C4-2B (cell line): ENCODE data around the gene CCR9.

ENCODE experiments used
- H3K27ac ChIP-seq: fragments of 450-650 bp; 2 replicates; pipeline ENCODE4 v1.5.1; 2017
- CTCF ChIP-seq: fragments of 450-650 bp; conservative IDR thresholded peaks from 2 replicates; pipeline ENCODE4 v1.5.1; 2017; ENCODE audit warnings: mild to moderate bottlenecking
- ZFX ChIP-seq: fragments of 450-650 bp; IDR thresholded peaks from 2 replicates; pipeline ENCODE4 v1.6.1; 2017

The CCR9 gene

DNA sequence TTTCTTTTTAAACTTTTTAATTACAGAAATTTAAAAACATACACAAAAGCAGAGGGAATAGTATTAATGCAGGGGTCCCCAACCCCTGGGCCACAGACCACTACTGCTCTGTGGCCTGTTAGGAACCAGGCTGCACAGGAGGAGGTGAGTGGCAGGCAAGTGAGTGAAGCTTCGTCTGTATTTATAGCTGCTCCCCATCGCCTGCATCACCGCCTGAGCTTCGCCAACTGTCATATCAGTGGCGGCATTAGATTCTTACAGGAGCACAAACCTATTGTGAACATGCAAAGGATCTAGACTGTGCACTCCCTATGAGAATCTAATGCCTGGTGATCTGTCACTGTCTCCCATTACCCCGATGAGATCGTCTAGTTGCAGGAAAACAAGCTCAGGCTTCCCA is 22.4 kb downstream of the CCR9 start:
- TF ChIP-seq ZFX, result no peak
- TF ChIP-seq CTCF, result no peak

GRCh38 chr3:45909542-45909941 is 23.2 kb downstream of the CCR9 start:
- H3K27ac ChIP-seq, result no peak overlapping the region
- TF ChIP-seq CTCF (no peak), ZFX (no peak)

More for the DNA sequence above, 22.4 kb downstream of the CCR9 start:
- no peak overlapping the region for H3K27ac ChIP-seq

DNA sequence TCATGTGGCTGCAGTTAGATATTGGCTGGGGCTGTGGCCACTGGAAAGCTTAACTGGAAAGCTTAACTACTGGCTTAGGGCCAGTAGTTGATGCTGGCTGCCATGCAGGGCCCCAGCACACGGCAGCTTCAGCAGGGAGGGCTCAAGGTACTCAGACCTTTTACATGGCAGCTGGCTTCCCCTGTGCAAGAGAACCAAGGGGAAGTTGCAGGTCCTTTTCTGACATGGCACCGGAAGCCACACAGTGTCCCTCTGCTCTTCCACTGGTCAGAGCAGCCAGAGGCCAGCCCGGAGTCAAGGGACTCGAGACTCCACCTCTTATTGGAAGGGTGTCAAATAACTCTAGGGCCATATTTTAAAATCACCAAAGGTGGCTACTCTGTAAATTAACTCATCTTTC is 24.5 kb downstream of the CCR9 start:
- H3K27ac ChIP-seq, result no peak overlapping the region
- TF ChIP-seq CTCF (no peak), ZFX (no peak)

- TF ChIP-seq CTCF (no peak), ZFX (no peak)
- no peak overlapping the region for H3K27ac ChIP-seq
These were observed 25.3 kb downstream of the CCR9 start for GRCh38 chr3:45911511-45912226.

DNA sequence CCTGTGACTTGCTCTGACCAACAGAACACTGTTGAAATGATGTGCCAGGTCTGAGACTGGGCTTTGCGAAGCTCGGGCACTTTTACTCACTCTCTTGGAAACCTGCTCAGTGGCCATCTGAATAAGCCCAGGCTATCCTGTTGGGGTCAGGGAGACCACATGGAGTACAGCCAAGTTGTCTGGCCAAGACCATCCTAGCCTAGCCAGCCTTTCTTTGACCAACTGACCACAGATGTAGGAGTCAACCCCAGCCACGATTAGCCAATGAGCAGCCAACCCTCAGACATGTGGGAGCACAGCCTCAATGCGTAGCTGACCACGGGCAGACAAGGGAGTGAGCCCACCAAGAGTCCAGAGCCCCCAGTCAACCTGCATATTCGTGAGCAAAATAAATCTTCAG is 26.1 kb downstream of the CCR9 start:
- H3K27ac ChIP-seq, result no peak overlapping the region
- TF ChIP-seq CTCF, result no peak
- no peak for TF ChIP-seq ZFX

DNA sequence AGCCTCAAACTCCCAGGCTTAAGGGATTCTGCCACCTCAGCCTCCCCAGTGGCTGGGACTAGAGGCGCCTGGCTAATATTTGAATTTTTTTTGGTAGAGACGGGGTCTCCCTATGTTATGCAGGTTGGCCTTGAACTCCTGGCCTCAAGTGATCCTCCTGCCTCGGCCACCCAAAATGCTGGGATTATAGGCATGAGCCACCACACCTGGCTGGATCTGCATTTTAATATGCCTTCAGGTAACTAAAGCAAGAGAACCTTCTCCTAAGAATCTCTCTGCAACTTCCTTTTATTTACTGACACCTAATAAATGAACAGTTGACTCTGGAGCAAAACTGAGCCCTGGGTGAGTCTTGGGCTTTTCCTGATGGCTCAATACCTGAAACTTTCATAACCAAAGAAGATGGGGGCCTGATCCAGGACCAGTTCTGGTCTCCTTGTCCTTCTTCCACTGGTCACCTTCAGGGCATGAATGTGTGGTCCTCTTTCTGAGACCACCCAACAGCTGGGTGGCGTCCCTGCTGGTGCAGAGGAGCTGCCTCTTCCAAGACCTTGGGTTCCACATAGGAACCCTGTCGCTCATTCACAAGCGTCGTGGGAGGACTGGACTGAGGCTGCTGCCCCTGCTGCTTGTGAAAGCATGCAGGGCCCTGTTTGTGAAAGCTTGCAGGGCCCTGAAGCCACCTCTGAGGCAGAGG is 28.2 kb downstream of the CCR9 start:
- TF ChIP-seq CTCF, result no peak
- no peak for TF ChIP-seq ZFX
- no peak overlapping the region for H3K27ac ChIP-seq

DNA sequence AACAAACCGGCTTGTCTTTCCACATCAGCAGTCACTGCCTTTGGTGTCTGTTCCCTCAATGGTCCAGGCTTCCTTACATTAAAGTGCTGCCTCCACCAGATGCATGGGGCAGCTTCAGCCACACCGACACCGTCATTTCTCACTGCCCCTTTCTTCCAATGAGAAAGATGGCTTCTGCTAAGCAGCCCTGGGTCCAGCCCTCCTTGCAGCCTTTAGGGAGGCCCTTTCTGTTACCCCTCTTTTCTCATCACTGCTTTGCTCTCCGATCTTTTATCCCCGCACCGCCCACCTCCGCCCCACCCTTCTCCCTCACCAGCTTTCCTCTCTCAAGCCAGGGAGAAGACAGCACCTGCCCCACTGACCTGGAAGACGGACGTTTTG is 28.7 kb downstream of the CCR9 start:
- TF ChIP-seq ZFX (no peak), CTCF (no peak)

More for the DNA sequence above, 28.7 kb downstream of the CCR9 start:
- no peak overlapping the region for H3K27ac ChIP-seq
